Fibroblast of gingiva (primary cell): ENCODE results near the gene TSHZ2.
"Not testable (repeated sequence)": the region's sequence is repeated elsewhere in the genome, so short reads cannot be mapped to it uniquely, and the experiment has no call there.

Source experiments
- DNase-seq: peaks from one replicate; pipeline ENCODE4 v3.0.0-alpha.2; 2011; ENCODE audit warnings: low read depth

The TSHZ2 gene

GRCh38 chr20:53510704-53511103 is 538.5 kb downstream of the TSHZ2 start:
- DNase-seq: no peak

- no peak for DNase-seq
These were observed 539.9 kb downstream of the TSHZ2 start for GRCh38 chr20:53512076-53512475.

GRCh38 chr20:53513168-53513488 is 541.0 kb downstream of the TSHZ2 start:
- DNase-seq: no peak

- no peak for DNase-seq
These were observed 541.5 kb downstream of the TSHZ2 start for GRCh38 chr20:53513489-53514298.

- DNase-seq: no peak
These were observed 543.6 kb downstream of the TSHZ2 start for GRCh38 chr20:53515749-53516148.

- DNase-seq: no peak
These were observed 545.0 kb downstream of the TSHZ2 start for GRCh38 chr20:53517146-53517545.

GRCh38 chr20:53521421-53521820 is 549.3 kb downstream of the TSHZ2 start:
- DNase-seq: not testable (repeated sequence)

- DNase-seq: no peak
These were observed 549.9 kb downstream of the TSHZ2 start for GRCh38 chr20:53522026-53522425.

GRCh38 chr20:53522696-53523095 is 550.5 kb downstream of the TSHZ2 start:
- DNase-seq: no peak

- DNase-seq: not testable (repeated sequence)
These were observed 551.5 kb downstream of the TSHZ2 start for GRCh38 chr20:53523615-53524014.

- DNase-seq: no peak
These were observed 552.6 kb downstream of the TSHZ2 start for GRCh38 chr20:53524589-53525312.

GRCh38 chr20:53527196-53527595 is 555.0 kb downstream of the TSHZ2 start:
- no peak for DNase-seq

- no peak for DNase-seq
These were observed 557.5 kb downstream of the TSHZ2 start for GRCh38 chr20:53529658-53530057.

- DNase-seq: no peak
These were observed 558.3 kb downstream of the TSHZ2 start for GRCh38 chr20:53530440-53530839.

GRCh38 chr20:53532654-53533312 is 560.6 kb downstream of the TSHZ2 start:
- DNase-seq: not testable (repeated sequence)

GRCh38 chr20:53533500-53533899 is 561.3 kb downstream of the TSHZ2 start:
- DNase-seq: no peak

GRCh38 chr20:53534037-53534436 is 561.9 kb downstream of the TSHZ2 start:
- DNase-seq: no peak

- DNase-seq: no peak
These were observed 563.7 kb downstream of the TSHZ2 start for GRCh38 chr20:53535878-53536277.

- DNase-seq: not testable (repeated sequence)
These were observed 564.2 kb downstream of the TSHZ2 start for GRCh38 chr20:53536382-53536781.

- DNase-seq: no peak
These were observed 567.4 kb downstream of the TSHZ2 start for GRCh38 chr20:53539516-53539915.
